ENCODE data around the gene GNL2.
A peak's percentile ranks its signal among the peaks of the same experiment; 100 is the strongest.
"Not testable (repeated sequence)": the region's sequence is repeated elsewhere in the genome, so short reads cannot be mapped to it uniquely, and the experiment has no call there.

Gene GNL2

DNA sequence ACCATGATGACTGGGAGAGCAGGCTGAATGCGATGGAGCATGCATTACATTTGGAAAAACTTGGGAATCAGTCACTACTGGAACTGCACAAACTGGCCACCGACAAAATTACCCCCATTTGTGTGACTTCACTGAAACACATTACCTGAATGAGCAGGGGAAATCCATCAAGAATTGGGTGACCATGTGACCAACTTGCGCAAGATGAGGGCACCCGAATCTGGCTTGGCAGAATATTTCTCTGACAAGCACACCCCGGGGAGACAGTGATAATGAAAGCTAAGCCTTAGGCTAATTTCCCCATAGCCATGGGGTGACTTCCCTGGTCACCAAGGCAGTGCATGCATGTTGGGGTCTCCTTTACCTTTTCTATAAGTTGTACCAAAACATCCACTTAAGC, 50.7 kb downstream of the GNL2 start:
- Histone ChIP-seq H3K36me3 (peaks cover 48 to 90% (median 52%) of the 10 kb centered on the region in 3 donors), H3K27ac (no peak overlapping the region), H3K9me3 (no peaks in the 10 kb centered on the region), H3K4me3 (no peak overlapping the region), H3K27me3 (no peaks in the 10 kb centered on the region), H3K4me1 (peaks cover 0 to 4% (median 0%) of the 10 kb centered on the region in 4 donors)
- intact Hi-C loops (cut with DNase I; ENCODE audit: low total_unique reads): no loop called here
- TF ChIP-seq, protein P1, sequence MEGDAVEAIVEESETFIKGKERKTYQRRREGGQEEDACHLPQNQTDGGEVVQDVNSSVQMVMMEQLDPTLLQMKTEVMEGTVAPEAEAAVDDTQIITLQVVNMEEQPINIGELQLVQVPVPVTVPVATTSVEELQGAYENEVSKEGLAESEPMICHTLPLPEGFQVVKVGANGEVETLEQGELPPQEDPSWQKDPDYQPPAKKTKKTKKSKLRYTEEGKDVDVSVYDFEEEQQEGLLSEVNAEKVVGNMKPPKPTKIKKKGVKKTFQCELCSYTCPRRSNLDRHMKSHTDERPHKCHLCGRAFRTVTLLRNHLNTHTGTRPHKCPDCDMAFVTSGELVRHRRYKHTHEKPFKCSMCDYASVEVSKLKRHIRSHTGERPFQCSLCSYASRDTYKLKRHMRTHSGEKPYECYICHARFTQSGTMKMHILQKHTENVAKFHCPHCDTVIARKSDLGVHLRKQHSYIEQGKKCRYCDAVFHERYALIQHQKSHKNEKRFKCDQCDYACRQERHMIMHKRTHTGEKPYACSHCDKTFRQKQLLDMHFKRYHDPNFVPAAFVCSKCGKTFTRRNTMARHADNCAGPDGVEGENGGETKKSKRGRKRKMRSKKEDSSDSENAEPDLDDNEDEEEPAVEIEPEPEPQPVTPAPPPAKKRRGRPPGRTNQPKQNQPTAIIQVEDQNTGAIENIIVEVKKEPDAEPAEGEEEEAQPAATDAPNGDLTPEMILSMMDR (IDR thresholded peaks at IDR 0.05): no peak
- DNase-seq: peak in 1 of 2 donors; percentile 3

DNA sequence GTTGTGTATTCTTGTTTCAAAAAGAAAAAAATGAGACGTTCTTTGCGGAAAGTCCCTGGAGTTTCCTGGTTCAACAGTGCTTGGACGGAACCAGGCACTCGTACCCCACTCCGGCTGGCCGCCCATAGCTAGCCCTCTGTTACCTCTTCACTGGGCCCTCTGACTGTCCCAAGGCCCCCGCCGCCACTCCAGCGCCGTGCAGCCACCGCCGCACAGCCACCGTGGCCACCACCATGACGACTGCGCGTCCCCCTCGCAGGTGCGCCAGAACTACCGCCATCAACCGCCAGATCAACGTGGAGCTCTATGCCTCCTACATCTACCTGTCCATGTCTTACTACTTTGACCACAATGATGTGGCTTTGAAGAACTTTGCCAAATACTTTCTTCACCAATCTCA, 51.2 kb downstream of the GNL2 start:
- peak in 1 of 2 donors; percentile 35 for DNase-seq
- Histone ChIP-seq H3K27me3 (no peaks in the 10 kb centered on the region), H3K36me3 (peaks cover 52 to 92% (median 57%) of the 10 kb centered on the region in 3 donors), H3K9me3 (no peaks in the 10 kb centered on the region), H3K4me3 (no peak overlapping the region), H3K27ac (no peak overlapping the region), H3K4me1 (peaks cover 0 to 4% (median 0%) of the 10 kb centered on the region in 4 donors)
- TF ChIP-seq, protein P1 (IDR thresholded peaks at IDR 0.05): no peak
- intact Hi-C loops (cut with DNase I; ENCODE audit: low total_unique reads): no loop called here

GRCh38 chr1:37540036-37540785, 55.5 kb downstream of the GNL2 start:
- Histone ChIP-seq H3K4me1 (no peaks in the 10 kb centered on the region), H3K9me3 (no peaks in the 10 kb centered on the region), H3K27me3 (no peaks in the 10 kb centered on the region), H3K4me3 (no peak overlapping the region), H3K36me3 (peaks cover 59 to 91% (median 61%) of the 10 kb centered on the region in 3 donors), H3K27ac (no peak overlapping the region)
- intact Hi-C loops (cut with DNase I; ENCODE audit: low total_unique reads): no loop called here
- TF ChIP-seq, protein P1 (IDR thresholded peaks at IDR 0.05): no peak
- peak in 1 of 2 donors; percentile 31 for DNase-seq

DNA sequence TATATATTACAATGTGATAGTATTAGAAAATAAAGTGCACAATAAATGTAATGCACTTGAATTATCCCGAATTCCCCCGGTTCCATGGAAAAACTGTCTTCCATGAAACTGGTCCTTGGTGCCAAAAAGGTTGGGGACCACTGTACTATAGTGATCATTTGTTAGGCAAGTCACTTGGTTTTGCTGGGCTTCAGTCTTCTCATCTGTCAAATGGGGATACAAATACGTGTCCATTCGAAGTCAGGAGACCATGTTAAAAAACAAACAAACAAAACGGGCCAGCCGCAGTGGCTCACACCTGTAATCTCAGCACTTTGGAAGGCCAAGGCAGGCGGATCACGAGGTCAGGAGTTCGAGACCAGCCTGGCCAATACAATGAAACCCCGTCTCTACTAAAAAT, 56.6 kb downstream of the GNL2 start:
- H3K27me3 ChIP-seq; H3K4me3 ChIP-seq; H3K9me3 ChIP-seq; H3K4me1 ChIP-seq; H3K27ac ChIP-seq; intact Hi-C loops (cut with DNase I; ENCODE audit: low total_unique reads): not testable (repeated sequence)
- H3K36me3 ChIP-seq: peaks cover 51 to 80% (median 55%) of the 10 kb centered on the region in 3 donors
- peak in 1 of 2 donors; percentile 29 for DNase-seq

GRCh38 chr1:37537378-37537777, 58.4 kb downstream of the GNL2 start:
- Histone ChIP-seq H3K4me3 (no peak overlapping the region), H3K4me1 (peaks cover 0 to 17% (median 9%) of the 10 kb centered on the region in 4 donors), H3K27me3 (no peaks in the 10 kb centered on the region), H3K36me3 (peaks cover 48 to 68% (median 51%) of the 10 kb centered on the region in 3 donors), H3K27ac (no peak overlapping the region), H3K9me3 (no peaks in the 10 kb centered on the region)
- TF ChIP-seq, protein P1 (IDR thresholded peaks at IDR 0.05): no peak
- intact Hi-C loops (cut with DNase I; ENCODE audit: low total_unique reads): no loop called here
- DNase-seq: no peak

DNA sequence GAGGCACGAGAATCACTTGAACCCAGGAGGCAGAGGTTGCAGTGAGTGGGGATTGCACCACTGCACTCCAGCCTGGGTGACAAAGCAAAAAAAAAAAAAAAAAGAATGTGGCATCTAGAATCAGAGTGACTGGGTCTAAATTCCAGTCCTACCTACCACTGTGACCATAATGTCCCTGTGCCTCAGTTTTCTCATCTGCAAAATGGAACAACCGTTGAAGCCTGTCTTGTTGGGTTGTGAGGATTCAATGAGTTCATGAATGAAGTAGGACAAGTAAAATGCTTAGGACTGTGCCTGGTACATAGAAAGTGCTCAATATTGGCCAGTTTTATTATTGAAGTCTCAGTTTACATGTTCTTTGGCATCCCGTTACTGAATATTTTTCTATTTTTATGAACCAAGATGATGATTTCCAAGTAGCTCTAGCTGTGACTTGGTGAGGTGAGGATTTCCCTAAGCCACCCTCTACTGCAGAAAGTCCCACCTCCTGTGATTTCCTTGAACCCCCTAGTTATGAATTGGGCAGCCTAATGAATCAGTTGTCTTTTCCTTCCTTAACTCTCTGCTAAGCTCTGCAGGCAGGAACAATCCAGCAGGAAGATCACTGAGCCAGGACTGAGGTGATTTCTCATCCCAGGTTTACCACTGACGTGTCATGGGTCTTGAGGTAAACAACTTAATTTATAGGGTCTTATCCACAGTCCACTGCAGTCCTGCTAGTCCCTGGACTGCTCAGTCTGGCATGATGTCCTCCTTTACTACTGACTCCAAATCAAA, 62.2 kb downstream of the GNL2 start:
- intact Hi-C loops (cut with DNase I; ENCODE audit: low total_unique reads): no loop called here
- DNase-seq: no peak
- peak overlapping the region; percentile 49 to 59 for H3K27ac ChIP-seq

GRCh38 chr1:37532418-37533156, 63.1 kb downstream of the GNL2 start:
- H3K4me3 ChIP-seq; DNase-seq; H3K9me3 ChIP-seq; H3K27me3 ChIP-seq; H3K27ac ChIP-seq; intact Hi-C loops (cut with DNase I; ENCODE audit: low total_unique reads): not testable (repeated sequence)
- Histone ChIP-seq H3K4me1 (peaks cover 0 to 17% (median 9%) of the 10 kb centered on the region in 4 donors), H3K36me3 (peaks cover 13 to 23% (median 16%) of the 10 kb centered on the region in 3 donors)

More for the DNA sequence above, 62.2 kb downstream of the GNL2 start:
- Histone ChIP-seq H3K9me3 (no peaks in the 10 kb centered on the region), H3K36me3 (peaks cover 22 to 32% (median 25%) of the 10 kb centered on the region in 3 donors), H3K4me3 (no peak overlapping the region), H3K27me3 (no peaks in the 10 kb centered on the region), H3K4me1 (peaks cover 0 to 17% (median 9%) of the 10 kb centered on the region in 4 donors)
- TF ChIP-seq, protein P1 (IDR thresholded peaks at IDR 0.05): no peak

- H3K36me3 ChIP-seq; H3K27ac ChIP-seq; H3K27me3 ChIP-seq; DNase-seq; H3K9me3 ChIP-seq; H3K4me3 ChIP-seq; intact Hi-C loops (cut with DNase I; ENCODE audit: low total_unique reads): not testable (repeated sequence)
- peaks cover 0 to 17% (median 7%) of the 10 kb centered on the region in 4 donors for H3K4me1 ChIP-seq
These were observed 65.8 kb downstream of the GNL2 start for GRCh38 chr1:37529888-37530287.

Measured in tibial artery (tissue), 4 donors.